ENCODE measurements around the gene CDX1. TPM values are rescaled to one million over a fixed set of nuclear protein-coding genes. Genes with fewer than 3 reads are reported as not detected.

The CDX1 gene
- total and polyA plus RNA-seq, 2 of the 8 experiments (the other 6 are each of a cell fraction or from before 2014, with no cell fraction given) = not detected

DNA sequence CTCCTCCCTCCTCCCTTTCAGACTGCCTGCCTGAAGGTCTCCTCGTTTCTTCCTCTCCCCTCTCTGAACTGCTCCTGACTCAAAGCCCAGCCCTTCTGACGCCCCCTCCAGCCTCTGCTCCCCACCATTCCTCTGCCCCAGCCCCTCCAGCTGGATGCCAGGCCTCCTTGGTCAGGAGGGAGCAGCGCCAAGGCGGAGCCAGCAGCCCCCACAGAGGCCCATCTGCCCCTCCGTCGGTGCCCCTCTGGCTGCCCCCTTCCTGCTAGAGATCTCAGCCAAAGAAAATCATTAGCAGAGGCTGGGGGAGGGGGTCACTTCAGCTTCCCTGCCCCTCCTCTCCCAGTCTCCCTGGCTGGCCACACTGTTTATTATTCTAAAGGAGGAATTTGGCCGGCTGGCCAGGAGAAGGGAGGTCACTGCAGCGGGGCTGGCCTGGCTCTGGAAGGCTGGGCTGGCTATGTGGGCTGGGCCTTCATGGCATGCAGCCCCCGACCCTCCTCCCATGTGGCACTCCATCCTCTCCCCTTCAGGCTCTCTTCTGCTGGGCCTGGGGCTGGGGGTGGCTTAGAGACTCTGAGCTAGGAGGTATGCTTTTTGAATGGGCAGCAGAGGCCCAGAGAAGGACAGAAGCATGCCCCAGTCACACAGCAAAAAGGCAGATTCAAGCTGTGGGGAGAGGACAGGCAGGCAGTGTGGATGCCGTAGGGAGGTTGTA lies 27.9 kb upstream of the CDX1 start:
- no peak overlapping the region for H3K14ac ChIP-seq (ENCODE audit: insufficient read length)
- FAIRE-seq (no peak), DNase-seq (ENCODE audit: low read depth in 1 of 2, low spot score in 2 of 2) (no peak)
- H3K9ac ChIP-seq (replicated peaks in 1 of 4; ENCODE audit: extremely low read depth in 1 of 4, low read depth in 3 of 4, low read length in 3 of 4) = no peak overlapping the region
- no peak overlapping the region for H3K4ac ChIP-seq (replicated peaks; ENCODE audit: insufficient read length, low read depth, low read length)
- H3K27me3 ChIP-seq (replicated peaks in 1 of 4; ENCODE audit: control insufficient read depth in 3 of 4, extremely low read depth in 1 of 4, insufficient read depth in 3 of 4, low read length in 3 of 4) = no peaks in the 10 kb centered on the region; a peak in 3 of 7 replicates
- H3K9me3 ChIP-seq (ENCODE audit: insufficient read depth in 2 of 2, low read depth in 1 of 2, low read length in 1 of 2) = no peaks in the 10 kb centered on the region
- H3K23ac ChIP-seq (ENCODE audit: insufficient read length) = no peak overlapping the region
- no peak overlapping the region for H3K4me3 ChIP-seq (ENCODE audit: extremely low read depth in 1 of 4, insufficient read depth in 2 of 4, low read depth in 3 of 4, low read length in 4 of 4)
- peak overlapping the region; percentile 84 for H3K18ac ChIP-seq (ENCODE audit: extremely low read depth, low read length)
- H3K4me1 ChIP-seq (replicated peaks in 1 of 4; ENCODE audit: control insufficient read depth in 3 of 4, insufficient read depth in 4 of 4, low read length in 3 of 4) = peaks cover 4 to 36% (median 28%) of the 10 kb centered on the region in 4 experiments
- no peaks in the 10 kb centered on the region for H3K79me1 ChIP-seq (ENCODE audit: low read depth, low read length)
- H2BK20ac ChIP-seq (ENCODE audit: low read length) = peak overlapping the region; percentile 86
- no peaks in the 10 kb centered on the region for H4K20me1 ChIP-seq (replicated peaks in 1 of 2; ENCODE audit: control insufficient read depth in 1 of 2, insufficient read depth in 2 of 2, low read length in 2 of 2)
- H4K8ac ChIP-seq (ENCODE audit: extremely low read depth, insufficient read depth, low read length) = no peak overlapping the region; the same call in 1 of the 2 replicates
- CTCF ChIA-PET (ENCODE audit: partially characterized antibody) = interaction anchor here (0.8 to 13.1 kb wide), 16 partner anchors 8 to 211 kb away, joined by 3 to 188 read pairs (median 4); partner anchors contain the start of gene PDGFRB
- no peak overlapping the region for H2AFZ ChIP-seq (ENCODE audit: low read length)
- H3K27ac ChIP-seq (ENCODE audit: low read depth, low read length) = no peak overlapping the region
- peak overlapping the region; percentile 96 for H2AK5ac ChIP-seq (ENCODE audit: low read depth, low read length)
- H3K79me2 ChIP-seq (ENCODE audit: control insufficient read depth in 1 of 2, insufficient read depth in 2 of 2, low read length in 2 of 2) = no peaks in the 10 kb centered on the region
- peak overlapping the region; percentile 85 for H2BK5ac ChIP-seq (ENCODE audit: low read depth, low read length)
- H2BK120ac ChIP-seq (replicated peaks; ENCODE audit: low read depth, low read length) = peak overlapping the region; percentile 50
- no peak overlapping the region for H4K5ac ChIP-seq (ENCODE audit: insufficient read length, low read depth, low read length)
- POLR2A ChIA-PET (ENCODE audit: partially characterized antibody) = interaction anchor here (1.2 to 2.2 kb wide), 4 partner anchors 11 to 263 kb away, joined by 4 to 14 read pairs (median 7); partner anchors contain the start of gene PDGFRB
- H4K91ac ChIP-seq (replicated peaks; ENCODE audit: insufficient read length, low read length) = peak overlapping the region; percentile 58
- WGBS, 2 experiments (ENCODE audit: extremely low coverage in 1 of 2, insufficient coverage in 1 of 2, insufficient read length in 1 of 2, insufficient replicate concordance in 2 of 2, low coverage in 1 of 2, low lambda C conversion rate in 2 of 2, missing lambda C conversion rate in 1 of 2) = 37% methylated on average over 7 of the region's 10 CpGs; no CpG with 5 or more reads in 1 of the 2 experiments
- H3K56ac ChIP-seq (replicated peaks; ENCODE audit: insufficient read length, low read depth, low read length) = no peak overlapping the region
- H3K23me2 ChIP-seq (ENCODE audit: low read depth, low read length) = no peaks in the 10 kb centered on the region
- H2BK12ac ChIP-seq (ENCODE audit: low read depth, low read length) = peak overlapping the region; percentile 99
- H3K4me2 ChIP-seq (ENCODE audit: insufficient read depth in 1 of 2, low read depth in 2 of 2, low read length in 2 of 2) = peak overlapping the region; percentile 28 to 42
- no peaks in the 10 kb centered on the region for H3K36me3 ChIP-seq (ENCODE audit: control insufficient read depth in 2 of 4, insufficient read depth in 4 of 4, low read length in 3 of 4)
- peak overlapping the region; percentile 81; the same call in 1 of the 2 replicates for H2BK15ac ChIP-seq (ENCODE audit: low read length)
- TF ChIP-seq KDM1A (IDR thresholded peaks at IDR 0.05; ENCODE audit: borderline replicate concordance, low read length) (peak; percentile 17; the same call in 1 of the 2 replicates), SAP30 (IDR thresholded peaks at IDR 0.05; ENCODE audit: insufficient read depth, insufficient replicate concordance, low read length) (no peak), ASH2L (IDR thresholded peaks at IDR 0.05; ENCODE audit: low read length) (no peak), EGR1 (IDR thresholded peaks at IDR 0.05; ENCODE audit: borderline replicate concordance, low read depth, low read length) (no peak), YY1 (IDR thresholded peaks at IDR 0.05; ENCODE audit: low read depth, low read length) (no peak), CHD1 (IDR thresholded peaks at IDR 0.05; ENCODE audit: low read depth, low read length) (no peak), RNF2 (IDR thresholded peaks at IDR 0.05; ENCODE audit: borderline replicate concordance, low read depth, low read length, missing control alignments, poor library complexity, severe bottlenecking) (no peak), RBBP5 (IDR thresholded peaks at IDR 0.05; ENCODE audit: borderline replicate concordance, low read depth, low read length) (peak; percentile 32; the same call in 1 of the 2 replicates), KDM4A (IDR thresholded peaks at IDR 0.05; ENCODE audit: low read depth, low read length, severe bottlenecking) (no peak), SRF (IDR thresholded peaks at IDR 0.05; ENCODE audit: low read depth, low read length) (no peak)
- TF ChIP-seq, protein P1, sequence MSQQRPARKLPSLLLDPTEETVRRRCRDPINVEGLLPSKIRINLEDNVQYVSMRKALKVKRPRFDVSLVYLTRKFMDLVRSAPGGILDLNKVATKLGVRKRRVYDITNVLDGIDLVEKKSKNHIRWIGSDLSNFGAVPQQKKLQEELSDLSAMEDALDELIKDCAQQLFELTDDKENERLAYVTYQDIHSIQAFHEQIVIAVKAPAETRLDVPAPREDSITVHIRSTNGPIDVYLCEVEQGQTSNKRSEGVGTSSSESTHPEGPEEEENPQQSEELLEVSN (IDR thresholded peaks at IDR 0.05) = no peak

All from H1 (cell line).